Stomach (tissue), 9 donors: Measurements from ENCODE around the gene KRTAP29-1. TPM values are rescaled to one million over a fixed set of nuclear protein-coding genes. Genes with fewer than 3 reads are reported as not detected.

Experiments
- DNase-seq, 2 donors: peaks; one replicate each; pipeline versions ENCODE4 v3.0.0 to v3.0.0-alpha.2; 2013 to 2019
- H3K27ac ChIP-seq, 5 donors: fragments of 200-600 bp in 4 of 5; sonication (generic) in 4 of 5; one replicate each; pipeline ENCODE4 v1.5.1; 2013 to 2019; ENCODE audit warnings: mild to moderate bottlenecking in 1 of 5, moderate library complexity in 1 of 5
- H3K27me3 ChIP-seq, 3 donors: fragments of 200-600 bp; sonication (generic); one replicate each; pipeline ENCODE4 v1.5.1; 2017 to 2019; ENCODE audit warnings: mixed run types in 1 of 3
- H3K36me3 ChIP-seq, 4 donors: fragments of 200-600 bp; sonication (generic); 1 replicate in 3 of 4; 2 replicates in 1 of 4; pipeline ENCODE4 v1.5.1; 2016 to 2019
- H3K4me1 ChIP-seq, 4 donors: fragments of 200-600 bp; sonication (generic); one replicate each; pipeline ENCODE4 v1.5.1; 2016 to 2019
- H3K4me3 ChIP-seq, 4 donors: fragments of 200-600 bp; sonication (generic) in 3 of 4; one replicate each; pipeline ENCODE4 v1.5.1; 2016 to 2019; ENCODE audit warnings: mild to moderate bottlenecking in 1 of 4
- H3K9me3 ChIP-seq, 4 donors: fragments of 200-600 bp; sonication (generic); one replicate each; pipeline ENCODE4 v1.5.1; 2016 to 2019
- CTCF ChIP-seq, 7 experiments: fragments of 450-650 bp in 4 of 7; fragments of 200-600 bp in 3 of 7; sonication (generic) in 3 of 7; IDR thresholded peaks; one replicate each; pipeline ENCODE4 v1.5.1; 2016 to 2019; ENCODE audit warnings: antibody characterized with exemption in 7 of 7, control low read depth in 2 of 7, mild to moderate bottlenecking in 1 of 7
- EP300 ChIP-seq: sonication (generic); formaldehyde crosslinking; IDR thresholded peaks from one replicate; pipeline ENCODE4 v1.6.1; 2017; ENCODE audit warnings: antibody characterized with exemption
- POLR2A ChIP-seq, 4 donors: fragments of 450-650 bp; IDR thresholded peaks; one replicate each; pipeline ENCODE4 v1.6.1; 2016; ENCODE audit warnings: antibody characterized with exemption in 4 of 4, control low read depth in 2 of 4, mild to moderate bottlenecking in 1 of 4, moderate library complexity in 1 of 4
- POLR2AphosphoS5 ChIP-seq, 3 donors: sonication (generic); formaldehyde crosslinking; IDR thresholded peaks; one replicate each; pipeline ENCODE4 v1.6.1; 2016; ENCODE audit warnings: antibody characterized with exemption in 3 of 3
- WGBS, 5 donors: extraction: QIAGEN DNeasy Blood & Tissue Kit in 3 of 5; methylation state at CpG; one replicate each; pipeline versions ENCODE4 v1.1.5 to v1.1.7; 2013 to 2018; 5-methylcytosine and 5-hydroxymethylcytosine counted together
- intact Hi-C: fragments of 100-400 bp; cut with DNase I; formaldehyde crosslinking; loops from one replicate; pipeline ENCODE4 v1.15.1; 2023; ENCODE audit warnings: low total_unique reads
- polyA plus RNA-seq, 3 donors: library from polyadenylated mRNA; stranded (reverse); fragments of 200-250 nt; gene quantifications; one replicate each; pipeline ENCODE4 v1.2.3, GENCODE V29; 2013
- total RNA-seq, 5 donors: library from RNA; depleted of rRNA; stranded (reverse); fragments of >200 nt; gene quantifications; one replicate each; pipeline versions ENCODE4 v1.1.0 to v1.2.3, GENCODE V29; 2014 to 2016
- donor health status: healthy with polysubstance abuse.
- donor health status: Bipolar disorder and iron deficiency.
- donor health status: healthy.

KRTAP29-1 gene
- total and polyA plus RNA-seq, 8 donors = not detected

- intact Hi-C loops = no loop called here
- DNase-seq = no peak
- Histone ChIP-seq H3K27me3 (peaks cover 0 to 8% (median 0%) of the 10 kb centered on the region in 3 donors), H3K36me3 (no peaks in the 10 kb centered on the region), H3K4me3 (no peak overlapping the region), H3K4me1 (peaks cover 0 to 3% (median under 1%) of the 10 kb centered on the region in 4 donors), H3K27ac (no peak overlapping the region), H3K9me3 (no peaks in the 10 kb centered on the region)
- TF ChIP-seq EP300 = no peak
- no peak for TF ChIP-seq POLR2AphosphoS5 (IDR thresholded peaks at IDR 0.05)
- WGBS, 5 donors = 91 to 97% (median 95%) methylated on average over 2 to 3 of the region's 3 CpGs
These were observed 31.2 kb upstream of the KRTAP29-1 start for GRCh38 chr17:41333836-41334235.

DNA sequence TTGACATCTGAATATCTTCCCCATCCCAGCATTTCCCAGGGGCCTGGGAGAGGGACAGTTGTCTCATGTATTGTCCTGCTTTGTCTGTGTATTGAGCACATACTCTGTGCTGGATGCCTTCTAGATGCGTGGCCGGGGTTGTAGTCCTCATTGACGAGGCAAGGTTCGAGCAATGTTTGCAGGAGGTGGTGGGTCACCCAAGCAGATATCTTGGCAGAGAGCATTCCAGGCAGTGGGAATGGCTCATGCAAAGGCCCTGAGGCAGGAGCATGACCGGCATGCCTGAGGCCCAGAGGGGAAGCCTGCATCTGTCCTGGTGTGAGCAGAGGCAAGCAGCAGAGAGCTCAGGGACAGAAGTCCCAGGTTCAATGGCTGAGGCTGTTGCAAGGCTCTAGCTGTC lies 30.4 kb upstream of the KRTAP29-1 start:
- intact Hi-C loops = no loop called here
- TF ChIP-seq EP300 = no peak
- no peak for TF ChIP-seq POLR2AphosphoS5 (IDR thresholded peaks at IDR 0.05)
- no peak for TF ChIP-seq CTCF (IDR thresholded peaks at IDR 0.05)
- no peak for TF ChIP-seq POLR2A (IDR thresholded peaks at IDR 0.05)
- Histone ChIP-seq H3K27me3 (peaks cover 0 to 8% (median 0%) of the 10 kb centered on the region in 3 donors), H3K9me3 (no peaks in the 10 kb centered on the region), H3K27ac (no peak overlapping the region), H3K36me3 (no peaks in the 10 kb centered on the region), H3K4me3 (no peak overlapping the region), H3K4me1 (no peaks in the 10 kb centered on the region)
- DNase-seq = no peak
- WGBS, 5 donors = 93 to 99% (median 97%) methylated on average over 5 of the region's 5 CpGs

- H3K4me1 ChIP-seq = no peaks in the 10 kb centered on the region
- no peak overlapping the region for H3K27ac ChIP-seq
- H3K36me3 ChIP-seq = no peaks in the 10 kb centered on the region
- intact Hi-C loops = no loop called here
- H3K9me3 ChIP-seq = no peaks in the 10 kb centered on the region
- peaks cover 0 to 8% (median 0%) of the 10 kb centered on the region in 3 donors for H3K27me3 ChIP-seq
- DNase-seq = no peak
- TF ChIP-seq EP300 (no peak), POLR2A (IDR thresholded peaks at IDR 0.05) (no peak), POLR2AphosphoS5 (IDR thresholded peaks at IDR 0.05) (no peak), CTCF (IDR thresholded peaks at IDR 0.05) (no peak)
- WGBS, 5 donors = 69 to 95% (median 82%) methylated on average over 2 of the region's 2 CpGs
- no peak overlapping the region for H3K4me3 ChIP-seq
These were observed 29.6 kb upstream of the KRTAP29-1 start for GRCh38 chr17:41332239-41332638.

DNA sequence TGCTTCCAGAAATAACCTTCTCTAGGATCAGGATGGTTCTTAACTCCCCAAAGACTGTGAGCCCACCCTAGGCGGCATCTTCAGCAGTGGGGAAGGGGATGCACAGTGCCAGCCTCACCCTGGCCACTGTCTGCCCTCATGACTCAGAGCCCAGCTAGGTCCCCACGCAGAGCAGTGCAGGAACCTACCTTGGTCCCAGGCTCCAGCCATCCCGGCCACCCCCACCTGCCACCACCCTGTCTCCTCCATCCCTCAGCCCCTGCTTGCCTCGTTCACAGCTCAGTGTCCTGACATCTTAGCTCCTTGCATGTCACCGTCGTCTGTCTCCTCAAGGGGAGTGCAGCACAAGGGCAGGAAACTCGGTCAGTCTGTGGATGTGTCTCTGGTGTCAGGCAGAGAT lies 29.0 kb upstream of the KRTAP29-1 start:
- TF ChIP-seq POLR2AphosphoS5 (IDR thresholded peaks at IDR 0.05) = no peak
- TF ChIP-seq POLR2A (IDR thresholded peaks at IDR 0.05) = no peak
- no peak for TF ChIP-seq CTCF (IDR thresholded peaks at IDR 0.05)
- TF ChIP-seq EP300 = no peak
- intact Hi-C loops = no loop called here
- Histone ChIP-seq H3K27me3 (peaks cover 0 to 8% (median 0%) of the 10 kb centered on the region in 3 donors), H3K27ac (no peak overlapping the region), H3K4me1 (no peaks in the 10 kb centered on the region), H3K36me3 (no peaks in the 10 kb centered on the region), H3K4me3 (no peak overlapping the region), H3K9me3 (no peaks in the 10 kb centered on the region)
- DNase-seq = no peak
- WGBS, 5 donors = 77 to 84% (median 80%) methylated on average over 7 of the region's 7 CpGs

DNA sequence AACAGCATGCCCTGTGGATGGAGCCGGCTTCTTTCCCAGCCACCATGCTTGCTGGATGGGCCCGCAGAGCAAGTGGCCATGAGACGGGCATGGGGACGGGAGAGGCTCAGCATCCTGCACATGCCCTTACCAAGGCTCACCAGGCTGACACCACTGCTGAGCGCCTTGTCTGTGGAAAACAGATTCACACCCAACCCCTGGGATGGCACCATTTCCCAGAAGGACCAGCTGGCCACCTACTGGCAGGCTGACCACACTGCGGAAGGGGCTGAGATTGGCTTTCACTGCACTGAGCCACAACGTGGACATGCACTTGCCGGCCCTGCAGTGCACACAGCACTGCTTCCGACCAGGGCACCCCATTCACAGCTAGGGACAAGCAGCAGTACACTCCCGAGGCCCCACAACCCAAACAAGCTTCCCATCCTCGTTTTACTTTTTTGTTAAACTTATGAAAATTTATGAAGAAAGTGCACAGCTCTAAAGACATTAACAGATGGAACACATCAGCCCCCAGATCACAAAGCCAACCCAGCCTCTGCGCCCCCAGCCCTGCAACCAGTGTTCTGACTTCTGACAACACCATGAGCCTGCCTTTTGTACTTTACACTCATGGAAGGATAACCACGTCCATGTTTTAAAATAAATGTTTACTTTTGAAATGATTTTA lies 26.8 kb upstream of the KRTAP29-1 start:
- peak; percentile 41 to 61 for DNase-seq
- H3K27ac ChIP-seq = no peak overlapping the region
- H3K4me3 ChIP-seq = no peak overlapping the region
- WGBS, 5 donors = 47 to 55% (median 48%) methylated on average over 9 to 13 of the region's 13 CpGs
- H3K27me3 ChIP-seq = peaks cover 0 to 8% (median 0%) of the 10 kb centered on the region in 3 donors
- H3K4me1 ChIP-seq = no peaks in the 10 kb centered on the region
- H3K9me3 ChIP-seq = no peaks in the 10 kb centered on the region
- no peaks in the 10 kb centered on the region for H3K36me3 ChIP-seq
- no peak for TF ChIP-seq POLR2AphosphoS5 (IDR thresholded peaks at IDR 0.05)
- TF ChIP-seq POLR2A (IDR thresholded peaks at IDR 0.05) = no peak
- TF ChIP-seq CTCF (IDR thresholded peaks at IDR 0.05) = peak in 4 of 7 experiments; percentile 37 to 49 (median 42)
- TF ChIP-seq EP300 = no peak
- intact Hi-C loops = loop anchor here (10.0 kb wide), 1 partner anchor 425 kb away; no protein-coding TSS in a partner anchor
